Measurements from ENCODE around the gene EPS15. TPM values are rescaled to one million over a fixed set of nuclear protein-coding genes. Genes with fewer than 3 reads are reported as not detected.
A peak's percentile ranks its signal among the peaks of the same experiment; 100 is the strongest.

The EPS15 gene
- total and polyA plus RNA-seq, 2 of the 13 experiments (the other 11 are each of a cell fraction or from before 2014, with no cell fraction given): 14.3 to 19.3 TPM

- peak; percentile 28 for FAIRE-seq
- no peak overlapping the region for H2AFZ ChIP-seq (ENCODE audit: low read length)
- no peaks in the 10 kb centered on the region for H3K27me3 ChIP-seq (ENCODE audit: control insufficient read depth in 1 of 2, insufficient read depth in 2 of 2, low read length in 2 of 2)
- in situ Hi-C loops (cut with HindIII; ENCODE audit: extremely low pct_ligation_motif_present, low pct_unique_long_range_greater_than_20kb): no loop called here
- peaks cover 3% of the 10 kb centered on the region; the same call in 1 of the 2 replicates for H4K20me1 ChIP-seq (ENCODE audit: insufficient read depth, low read length)
- 94% methylated on average over 5 of the region's 5 CpGs for WGBS (ENCODE audit: low lambda C conversion rate)
- no peaks in the 10 kb centered on the region for H3K36me3 ChIP-seq (replicated peaks in 1 of 2; ENCODE audit: control insufficient read depth in 1 of 2, insufficient read depth in 2 of 2, low read length in 2 of 2)
- BruUV-seq (replicated peaks): no TSS peak
- no peak for ATAC-seq
- H3K9me3 ChIP-seq (ENCODE audit: low read length): no peaks in the 10 kb centered on the region
- DNase-seq (ENCODE audit: low spot score): no peak
- TF ChIP-seq ZNF383 (CRISPR knock-in tag; IDR thresholded peaks at IDR 0.05; ENCODE audit: borderline replicate concordance) (no peak), KDM5B (CRISPR knock-in tag; IDR thresholded peaks at IDR 0.05; ENCODE audit: borderline replicate concordance) (no peak), SP4 (CRISPR knock-in tag; IDR thresholded peaks at IDR 0.05) (no peak), ATF7-NPFF (CRISPR knock-in tag; IDR thresholded peaks at IDR 0.05; ENCODE audit: low read depth) (no peak), ZZZ3 (CRISPR knock-in tag; IDR thresholded peaks at IDR 0.05; ENCODE audit: borderline replicate concordance) (no peak), HDAC1 (CRISPR knock-in tag; IDR thresholded peaks at IDR 0.05) (no peak)
- H3K4me3 ChIP-seq (replicated peaks in 1 of 3; ENCODE audit: insufficient read depth in 1 of 3, low read depth in 2 of 3, low read length in 3 of 3): no peak overlapping the region
- peaks cover 77% of the 10 kb centered on the region for H3K79me2 ChIP-seq (ENCODE audit: insufficient read depth, low read length)
- peaks cover 43% of the 10 kb centered on the region for H3K4me1 ChIP-seq (ENCODE audit: insufficient read depth, low read length)
- POLR2A ChIA-PET: interaction anchor here (0.6 kb wide), 1 partner anchor 27 kb away, joined by 3 read pairs; no protein-coding TSS in a partner anchor
- H3K27ac ChIP-seq (ENCODE audit: extremely low read length, insufficient read depth, low read length): no peak overlapping the region
- no peak overlapping the region for H3K9ac ChIP-seq (ENCODE audit: insufficient read depth, low read depth, low read length)
- CTCF ChIA-PET (ENCODE audit: low intra/inter-chr PET ratio, low total read pairs): no interaction called here
- intact Hi-C loops (cut with micrococcal nuclease; ENCODE audit: unreplicated experiment): no loop called here
- 0 out of 2 replicates have a peak overlapping the region, but pooled peaks have one; percentile 1 for H3K4me2 ChIP-seq (ENCODE audit: low read depth, low read length)
Observed at GRCh38 chr1:51515312-51515960, 3.6 kb downstream of the EPS15 start.

GRCh38 chr1:51514733-51515132 lies 4.3 kb downstream of the EPS15 start:
- no peak overlapping the region for H3K4me2 ChIP-seq (ENCODE audit: low read depth, low read length)
- FAIRE-seq (no peak), DNase-seq (ENCODE audit: low spot score) (no peak), ATAC-seq (no peak)
- ChIA-PET CTCF (ENCODE audit: low intra/inter-chr PET ratio, low total read pairs) (no interaction called here), POLR2A (no interaction called here)
- H3K9ac ChIP-seq (ENCODE audit: insufficient read depth, low read depth, low read length): no peak overlapping the region
- no peaks in the 10 kb centered on the region for H3K36me3 ChIP-seq (replicated peaks in 1 of 2; ENCODE audit: control insufficient read depth in 1 of 2, insufficient read depth in 2 of 2, low read length in 2 of 2)
- TF ChIP-seq ATF7 (IDR thresholded peaks at IDR 0.05) (no peak), ATF7 (CRISPR knock-in tag; IDR thresholded peaks at IDR 0.05) (no peak), RAD21 (CRISPR knock-in tag; IDR thresholded peaks at IDR 0.05) (no peak), GABPB1 (CRISPR knock-in tag; IDR thresholded peaks at IDR 0.05) (no peak), ZNF451 (CRISPR knock-in tag; IDR thresholded peaks at IDR 0.05) (no peak), BRD4 (CRISPR knock-in tag; IDR thresholded peaks at IDR 0.05) (no peak), IKZF4 (CRISPR knock-in tag; IDR thresholded peaks at IDR 0.05; ENCODE audit: borderline replicate concordance, low read depth, not compliant biosample characterization) (no peak), CCDC6 (CRISPR knock-in tag; IDR thresholded peaks at IDR 0.05) (no peak), NR2F6 (IDR thresholded peaks at IDR 0.05) (no peak), NR2F6 (CRISPR knock-in tag; IDR thresholded peaks at IDR 0.05) (no peak), TCF7 (IDR thresholded peaks at IDR 0.05; ENCODE audit: low read depth) (no peak), ZNF484 (CRISPR knock-in tag; IDR thresholded peaks at IDR 0.05; ENCODE audit: borderline replicate concordance, low read depth) (no peak), HOXA5 (CRISPR knock-in tag; IDR thresholded peaks at IDR 0.05) (no peak)
- TF ChIP-seq, protein P1, sequence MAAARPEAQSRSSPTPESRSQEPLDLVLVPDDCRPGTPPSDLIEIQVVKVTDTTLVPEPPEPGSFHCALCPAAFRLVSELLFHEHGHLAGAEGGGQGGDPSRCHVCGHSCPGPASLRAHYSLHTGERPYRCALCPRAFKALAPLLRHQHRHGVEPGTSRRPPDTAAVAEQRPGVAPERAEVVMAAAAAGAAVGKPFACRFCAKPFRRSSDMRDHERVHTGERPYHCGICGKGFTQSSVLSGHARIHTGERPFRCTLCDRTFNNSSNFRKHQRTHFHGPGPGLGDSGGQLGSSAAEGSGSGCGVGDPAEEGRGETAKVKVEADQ (CRISPR knock-in tag; IDR thresholded peaks at IDR 0.05; ENCODE audit: borderline replicate concordance): no peak
- peaks cover 8% of the 10 kb centered on the region for H4K20me1 ChIP-seq (ENCODE audit: insufficient read depth, low read length)
- peaks cover 84% of the 10 kb centered on the region for H3K79me2 ChIP-seq (ENCODE audit: insufficient read depth, low read length)
- H2AFZ ChIP-seq (ENCODE audit: low read length): no peak overlapping the region
- H3K4me3 ChIP-seq (replicated peaks in 1 of 3; ENCODE audit: insufficient read depth in 1 of 3, low read depth in 2 of 3, low read length in 3 of 3): no peak overlapping the region
- H3K27ac ChIP-seq (ENCODE audit: extremely low read length, insufficient read depth, low read length): no peak overlapping the region
- H3K9me3 ChIP-seq (ENCODE audit: low read length): no peaks in the 10 kb centered on the region
- peaks cover 50% of the 10 kb centered on the region for H3K4me1 ChIP-seq (ENCODE audit: insufficient read depth, low read length)
- no peaks in the 10 kb centered on the region for H3K27me3 ChIP-seq (ENCODE audit: control insufficient read depth in 1 of 2, insufficient read depth in 2 of 2, low read length in 2 of 2)
- in situ Hi-C loops (cut with HindIII; ENCODE audit: extremely low pct_ligation_motif_present, low pct_unique_long_range_greater_than_20kb): no loop called here
- whole genome bisulfite sequencing (ENCODE audit: low lambda C conversion rate): 97% methylated on average over 2 of the region's 2 CpGs
- BruUV-seq (replicated peaks): no TSS peak
- intact Hi-C loops (cut with micrococcal nuclease; ENCODE audit: unreplicated experiment): no loop called here
